Activated CD8-positive, alpha-beta T cell treated with anti-CD3 and anti-CD28 coated beads for 36 hours (primary cell): Measurements from ENCODE around the gene GDF9. TPM values are rescaled to one million over a fixed set of nuclear protein-coding genes. Genes with fewer than 3 reads are reported as not detected.

Source experiments
- ATAC-seq: fragments of 200-7000 bp; cut with Tn5 transposase; one replicate; pipeline ENCODE4 v1.10.0; 2021; ENCODE audit warnings: mild to moderate bottlenecking, moderate library complexity
- CTCF ChIA-PET: fragments of 350-600 bp; sonication (Branson Sonifier 250); formaldehyde crosslinking; loops from one replicate; lab custom pipeline; 2021; ENCODE audit warnings: antibody characterized with exemption; lab: Charles Lee
- POLR2A ChIA-PET: fragments of 350-600 bp; sonication (Branson Sonifier 250); formaldehyde crosslinking; loops from one replicate; lab custom pipeline; 2021; ENCODE audit warnings: antibody characterized with exemption; lab: Charles Lee
- DNase-seq: peaks from one replicate; pipeline ENCODE4 v3.0.0-alpha.2; 2020
- H3K27ac Mint-ChIP-seq: one replicate; pipeline ENCODE4 v1.8.0; 2021; ENCODE audit warnings: mild to moderate bottlenecking, mixed read lengths
- H3K27me3 Mint-ChIP-seq: one replicate; pipeline ENCODE4 v1.8.0; 2021; ENCODE audit warnings: mixed read lengths
- H3K36me3 Mint-ChIP-seq: one replicate; pipeline ENCODE4 v1.8.0; 2021; ENCODE audit warnings: low read depth, mixed read lengths
- H3K4me1 Mint-ChIP-seq: one replicate; pipeline ENCODE4 v1.8.0; 2021; ENCODE audit warnings: low read depth, mixed read lengths
- H3K4me3 Mint-ChIP-seq: one replicate; pipeline ENCODE4 v1.8.0; 2021; ENCODE audit warnings: mild to moderate bottlenecking, moderate library complexity, mixed read lengths
- H3K9me3 Mint-ChIP-seq: one replicate; pipeline ENCODE4 v1.8.0; 2021; ENCODE audit warnings: mixed read lengths
- CTCF ChIP-seq: fragments of 200-600 bp; IDR thresholded peaks from one replicate; pipeline ENCODE4 v1.8.0; 2022; ENCODE audit warnings: antibody characterized with exemption, mild to moderate bottlenecking
- intact Hi-C: fragments of 100-400 bp; cut with micrococcal nuclease; formaldehyde crosslinking; loops from one replicate; pipeline ENCODE4 v1.10.0; 2022
- total RNA-seq, 2 experiments: library from RNA; stranded (reverse); gene quantifications; one replicate each; pipeline ENCODE4 v1.2.3, GENCODE V29; 2021

The GDF9 gene
- total RNA-seq, 2 experiments from 2014 or later: 0.90 to 0.94 TPM

DNA sequence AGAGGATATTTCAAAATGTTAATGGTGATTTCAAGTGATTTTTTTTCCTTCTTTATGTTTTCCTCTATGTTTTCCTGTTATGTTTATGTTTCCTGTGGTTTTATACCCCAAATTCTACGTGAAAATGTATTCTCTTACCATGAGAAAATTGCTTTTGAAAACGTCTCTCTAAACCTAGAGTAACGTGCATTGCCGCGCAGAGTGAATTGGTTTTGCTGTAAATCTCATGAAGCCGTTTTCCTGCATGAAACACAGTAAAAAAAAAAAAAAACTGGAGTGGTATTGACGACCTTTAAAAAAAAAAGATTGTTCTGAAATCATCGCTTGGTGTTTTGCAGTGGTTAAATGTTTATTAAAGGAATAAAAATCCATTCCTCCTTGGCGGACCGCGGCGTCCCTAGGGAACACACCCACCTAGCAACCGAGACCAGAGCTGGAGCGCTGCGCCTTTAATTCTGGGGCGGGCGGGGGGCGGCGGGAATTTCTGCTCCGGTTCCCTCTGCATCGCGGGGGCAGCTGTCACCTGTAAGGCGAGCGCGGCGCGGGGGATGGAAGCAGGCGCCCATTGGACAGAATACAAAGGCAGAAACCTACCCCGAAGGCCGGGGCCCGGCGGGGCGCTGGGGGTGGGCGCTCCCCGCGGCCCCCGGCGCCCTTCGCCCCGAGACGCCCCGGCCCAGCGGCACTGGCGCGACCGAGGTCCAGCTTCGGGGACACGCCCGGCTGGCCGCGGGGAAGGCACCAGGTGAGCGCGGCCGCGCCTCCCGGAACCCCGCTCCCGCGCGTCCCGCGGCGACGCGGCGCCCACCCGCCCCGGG, 53.3 kb downstream of the GDF9 start, which contains the start of gene SOWAHA:
SOWAHA (plus strand) TSS at position 522 of the 818 bp plus-strand sequence. CDS start 320 bp downstream, outside the sequence.
- CTCF ChIA-PET: interaction anchor here (1.0 to 3.0 kb wide), 6 partner anchors 11 to 306 kb away, joined by 3 to 14 read pairs (median 4); partner anchors contain the start of gene SHROOM1
- TF ChIP-seq CTCF: no peak
- Mint-ChIP-seq H3K4me3 (peak within 1 kb of the TSS; percentile 64), H3K27ac (no peak within 1 kb of the TSS), H3K9me3 (no peaks in the 10 kb centered on the region), H3K4me1 (peaks cover 7% of the 10 kb centered on the region), H3K27me3 (peaks cover 47% of the 10 kb centered on the region), H3K36me3 (no peaks in the 10 kb centered on the region)
- ATAC-seq (peak; percentile 18), DNase-seq (peak; percentile 34)
- intact Hi-C loops: no loop called here
- POLR2A ChIA-PET: interaction anchor here (0.7 to 2.1 kb wide), 2 partner anchors 12 to 242 kb away, joined by 3 to 9 read pairs; no protein-coding TSS in a partner anchor

GRCh38 chr5:132812123-132812765, 54.0 kb downstream of the GDF9 start:
- TF ChIP-seq CTCF: no peak
- intact Hi-C loops: no loop called here
- H3K9me3 Mint-ChIP-seq: no peaks in the 10 kb centered on the region

More at GRCh38 chr5:132812123-132812765, 54.0 kb downstream of the GDF9 start:
- DNase-seq: no peak
- H3K27me3 Mint-ChIP-seq: peaks cover 50% of the 10 kb centered on the region
- peak overlapping the region; percentile 64 for H3K4me3 Mint-ChIP-seq
- ChIA-PET POLR2A (interaction anchor here (2.1 kb wide), 1 partner anchor 13 kb away, joined by 9 read pairs; no protein-coding TSS in a partner anchor), CTCF (interaction anchor here (1.6 kb wide), 2 partner anchors 9 to 65 kb away, joined by 5 to 13 read pairs; partner anchors contain the start of gene CCNI2)
- H3K36me3 Mint-ChIP-seq: no peaks in the 10 kb centered on the region
- ATAC-seq: no peak
- H3K4me1 Mint-ChIP-seq: peaks cover 7% of the 10 kb centered on the region
- H3K27ac Mint-ChIP-seq: no peak overlapping the region

Other genes with a start within 250 kb of the GDF9 start
- gene IL13, start 208.3 kb downstream of the GDF9 start, total RNA-seq: 1 to 10 TPM; 4.8 to 6.5 TPM
- 1 to 10 TPM in 1 of 2 experiments, under 1 TPM in 1; 0.72 to 1.4 TPM for gene IL4, start 192.5 kb downstream of the GDF9 start, total RNA-seq
- 10 to 100 TPM; 16.4 to 17.0 TPM for gene KIF3A, start 128.9 kb downstream of the GDF9 start, total RNA-seq
- gene CCNI2, start 119.0 kb downstream of the GDF9 start, total RNA-seq: 10 to 100 TPM in 1 of 2 experiments, 1 to 10 TPM in 1; 8.7 to 10.0 TPM
- gene SEPTIN8, start 89.2 kb downstream of the GDF9 start, total RNA-seq: 10 to 100 TPM; 25.2 to 27.1 TPM
- gene SOWAHA, start 53.2 kb downstream of the GDF9 start, total RNA-seq: not detected
- gene SHROOM1, start 35.8 kb downstream of the GDF9 start, total RNA-seq: 1 to 10 TPM; 2.0 to 2.1 TPM
- gene UQCRQ, start 173 bp upstream of the GDF9 start, total RNA-seq: 100 to 1,000 TPM; 558 to 566 TPM
- 1 to 10 TPM; 3.0 to 3.5 TPM for gene LEAP2, start 7.2 kb upstream of the GDF9 start, total RNA-seq
- gene AFF4, start 97.2 kb upstream of the GDF9 start, total RNA-seq: 10 to 100 TPM; 19.4 to 19.9 TPM
- 10 to 100 TPM; 27.0 to 31.1 TPM for gene ZCCHC10, start 160.1 kb upstream of the GDF9 start, total RNA-seq
- gene HSPA4, start 185.5 kb upstream of the GDF9 start, total RNA-seq: 100 to 1,000 TPM; 229 to 232 TPM